H1 (cell line): ENCODE data around the gene ZNF660. TPM values are rescaled to one million over a fixed set of nuclear protein-coding genes. Genes with fewer than 3 reads are reported as not detected.

ENCODE experiments used
- BCL11A ChIP-seq, 2 experiments: IDR thresholded peaks; one replicate each; pipeline ENCODE4 v1.6.1; 2011; ENCODE audit warnings: low read depth in 2 of 2, low read length in 2 of 2, mild to moderate bottlenecking in 2 of 2
- CBX5 ChIP-seq: fragments of 300-800, 300-1000 bp; sonication (generic); IDR thresholded peaks from 2 replicates; pipeline ENCODE4 v1.7.1; 2016; ENCODE audit warnings: antibody characterized with exemption, low read length, low read depth
- CHD7 ChIP-seq: fragments of 300-600 bp; sonication (generic); IDR thresholded peaks from 2 replicates; pipeline ENCODE4 v1.7.1; 2012; ENCODE audit warnings: low read length, moderate library complexity, mild to moderate bottlenecking, inconsistent platforms; ENCODE audit not compliant: insufficient replicate concordance
- CTCF ChIP-seq, 3 experiments: IDR thresholded peaks; 1 replicate in 2 of 3; 2 replicates in 1 of 3; pipeline versions ENCODE4 v1.5.1 to v1.6.1; 2011; ENCODE audit warnings: low read length in 3 of 3, mild to moderate bottlenecking in 3 of 3, inconsistent platforms in 2 of 3, low read depth in 1 of 3, moderate library complexity in 1 of 3; ENCODE audit not compliant: insufficient read depth in 1 of 3; ENCODE audit errors: control extremely low read depth in 1 of 3
- GABPA ChIP-seq: IDR thresholded peaks from 2 replicates; pipeline ENCODE4 v1.6.1; 2011; ENCODE audit warnings: mild to moderate bottlenecking, low read length, moderate library complexity, borderline replicate concordance; ENCODE audit not compliant: insufficient read depth
- KDM4A ChIP-seq: IDR thresholded peaks from one replicate; pipeline ENCODE4 v1.7.1; 2012; ENCODE audit warnings: low read depth, mild to moderate bottlenecking, moderate library complexity, low read length, inconsistent platforms; ENCODE audit not compliant: severe bottlenecking
- RBBP5 ChIP-seq: IDR thresholded peaks from 2 replicates; pipeline ENCODE4 v1.7.1; 2012; ENCODE audit warnings: low read depth, mild to moderate bottlenecking, inconsistent platforms, low read length, moderate library complexity, borderline replicate concordance
- SP1 ChIP-seq: IDR thresholded peaks from 2 replicates; pipeline ENCODE4 v1.6.1; 2011; ENCODE audit warnings: low read depth, low read length
- SP4 ChIP-seq: IDR thresholded peaks from 2 replicates; pipeline ENCODE4 v1.6.1; 2012; ENCODE audit warnings: low read length, inconsistent platforms
- TCF12 ChIP-seq: IDR thresholded peaks from 2 replicates; pipeline ENCODE4 v1.6.1; 2011; ENCODE audit warnings: low read depth, mild to moderate bottlenecking, low read length
- polyA plus RNA-seq, 7 experiments: library from polyadenylated mRNA; depleted of rRNA in 3 of 7; stranded (reverse) in 5 of 7; unstranded in 2 of 7; fragments of >200 nt in 5 of 7; fragments of 200-250 nt in 2 of 7; gene quantifications; 1 replicate in 5 of 7; 2 replicates in 1 of 7; 4 replicates in 1 of 7; pipeline versions ENCODE4 v1.2.1 to v1.2.3, GENCODE V29; 2011 to 2013; ENCODE audit warnings: missing spikeins in 2 of 7, mixed read lengths in 2 of 7
- total RNA-seq: library from RNA; stranded (reverse); fragmentation: NEBNext Ultra II Directional; extraction: Animal tissue kit (Norgen Biotek cat#: 25700); gene quantifications from 2 replicates; pipeline ENCODE4 v1.2.1, GENCODE V29; 2021

ZNF660 gene
- total and polyA plus RNA-seq, 2 of the 8 experiments (the other 6 are each of a cell fraction or from before 2014, with no cell fraction given): 3.1 to 13.0 TPM

- TF ChIP-seq CHD7 (no peak), SP4 (no peak), BCL11A (IDR thresholded peaks at IDR 0.05; ENCODE audit: low read depth in 2 of 2, low read length in 2 of 2) (no peak), RBBP5 (no peak), TCF12 (no peak), GABPA (no peak), KDM4A (no peak), CTCF (IDR thresholded peaks at IDR 0.05; ENCODE audit: control extremely low read depth in 1 of 3, insufficient read depth in 1 of 3, low read depth in 1 of 3, low read length in 3 of 3) (no peak), CBX5 (no peak), SP1 (no peak)
Measured at GRCh38 chr3:44628716-44629115, 44.0 kb downstream of the ZNF660 start (continued).
